NCI-H2227 treated with DMSO at 0.1 percent for 48 hours (cell line): ENCODE measurements around the gene TMEM247.
"Not testable (repeated sequence)": the region's sequence is repeated elsewhere in the genome, so short reads cannot be mapped to it uniquely, and the experiment has no call there.

Experiments used
- DNase-seq: peaks from one replicate; lab custom pipeline; 2025; lab: John Stamatoyannopoulos, UW

The TMEM247 gene

GRCh38 chr2:46512185-46512584 is 32.8 kb downstream of the TMEM247 start:
- no peak for DNase-seq

GRCh38 chr2:46514738-46515137 is 35.4 kb downstream of the TMEM247 start:
- no peak for DNase-seq

GRCh38 chr2:46517485-46517884 is 38.1 kb downstream of the TMEM247 start:
- no peak for DNase-seq

- DNase-seq = no peak
Observed at GRCh38 chr2:46518861-46519260, 39.5 kb downstream of the TMEM247 start.

GRCh38 chr2:46519265-46519664 is 39.9 kb downstream of the TMEM247 start:
- no peak for DNase-seq

- no peak for DNase-seq
Observed at GRCh38 chr2:46520130-46520711, 40.9 kb downstream of the TMEM247 start.

GRCh38 chr2:46521215-46521683 is 41.9 kb downstream of the TMEM247 start:
- no peak for DNase-seq

GRCh38 chr2:46522385-46522784 is 43.0 kb downstream of the TMEM247 start:
- not testable (repeated sequence) for DNase-seq

- no peak for DNase-seq
Observed at GRCh38 chr2:46525522-46526155, 46.3 kb downstream of the TMEM247 start.

- DNase-seq = no peak
Observed at GRCh38 chr2:46528880-46529279, 49.5 kb downstream of the TMEM247 start.

GRCh38 chr2:46530639-46531038 is 51.3 kb downstream of the TMEM247 start:
- no peak for DNase-seq

GRCh38 chr2:46531863-46532262 is 52.5 kb downstream of the TMEM247 start:
- no peak for DNase-seq
